Cardiac ventricle fibroblast (primary cell): Measurements from ENCODE around the gene HOXA4. TPM values are rescaled to one million over a fixed set of nuclear protein-coding genes. Genes with fewer than 3 reads are reported as not detected.

Experiments
- total RNA-seq: library from RNA; depleted of rRNA; stranded (reverse); fragments of >200 nt; gene quantifications from 2 replicates; pipeline ENCODE4 v1.2.3, GENCODE V29; 2015

The HOXA4 gene
- total RNA-seq, result not detected in 2 replicates

DNA sequence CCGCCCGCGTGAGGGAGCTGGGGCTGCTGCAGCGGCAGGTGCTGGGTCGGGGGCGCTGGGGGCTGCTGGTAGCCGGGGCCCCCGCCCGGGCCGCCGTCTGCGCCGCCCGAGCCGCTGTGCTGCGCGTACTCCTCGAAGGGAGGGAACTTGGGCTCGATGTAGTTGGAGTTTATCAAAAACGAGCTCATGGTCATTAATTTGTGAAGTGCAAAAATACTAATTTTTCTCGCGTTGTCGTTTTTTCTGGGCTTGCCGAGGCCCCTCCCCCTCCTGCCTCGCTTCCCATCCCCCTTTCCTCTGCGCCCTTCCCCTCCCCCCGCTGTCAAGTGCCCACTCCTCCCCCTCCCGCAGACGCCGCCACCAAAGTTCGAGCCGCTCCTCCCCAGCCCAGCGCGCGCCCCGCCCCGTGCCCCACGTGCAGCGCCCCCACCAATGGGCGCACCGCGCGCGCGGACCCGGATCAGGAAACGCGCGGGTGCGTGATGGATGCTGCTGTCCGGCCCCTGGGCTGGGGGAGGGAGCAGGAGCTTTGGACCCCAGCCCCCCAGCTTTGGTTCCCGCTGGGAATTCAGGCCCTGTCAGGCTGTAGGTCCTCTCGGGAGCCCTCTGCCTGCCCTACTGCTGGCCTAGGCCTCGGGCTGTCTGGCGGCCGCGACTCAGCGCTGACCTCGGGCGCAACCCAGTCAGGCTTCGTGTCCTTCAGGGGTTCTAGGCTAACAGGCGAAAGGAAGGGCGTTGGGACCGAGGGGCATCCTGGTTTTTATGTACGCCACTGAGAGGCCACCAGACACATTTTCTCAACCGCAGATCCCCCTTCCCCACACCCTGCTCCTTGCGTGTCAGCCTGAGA lies at the start of gene HOXA4:
HOXA4 (minus strand) TSS at position 218 of the 850 bp plus-strand sequence; CDS start at position 194, 24 bp downstream.

DNA sequence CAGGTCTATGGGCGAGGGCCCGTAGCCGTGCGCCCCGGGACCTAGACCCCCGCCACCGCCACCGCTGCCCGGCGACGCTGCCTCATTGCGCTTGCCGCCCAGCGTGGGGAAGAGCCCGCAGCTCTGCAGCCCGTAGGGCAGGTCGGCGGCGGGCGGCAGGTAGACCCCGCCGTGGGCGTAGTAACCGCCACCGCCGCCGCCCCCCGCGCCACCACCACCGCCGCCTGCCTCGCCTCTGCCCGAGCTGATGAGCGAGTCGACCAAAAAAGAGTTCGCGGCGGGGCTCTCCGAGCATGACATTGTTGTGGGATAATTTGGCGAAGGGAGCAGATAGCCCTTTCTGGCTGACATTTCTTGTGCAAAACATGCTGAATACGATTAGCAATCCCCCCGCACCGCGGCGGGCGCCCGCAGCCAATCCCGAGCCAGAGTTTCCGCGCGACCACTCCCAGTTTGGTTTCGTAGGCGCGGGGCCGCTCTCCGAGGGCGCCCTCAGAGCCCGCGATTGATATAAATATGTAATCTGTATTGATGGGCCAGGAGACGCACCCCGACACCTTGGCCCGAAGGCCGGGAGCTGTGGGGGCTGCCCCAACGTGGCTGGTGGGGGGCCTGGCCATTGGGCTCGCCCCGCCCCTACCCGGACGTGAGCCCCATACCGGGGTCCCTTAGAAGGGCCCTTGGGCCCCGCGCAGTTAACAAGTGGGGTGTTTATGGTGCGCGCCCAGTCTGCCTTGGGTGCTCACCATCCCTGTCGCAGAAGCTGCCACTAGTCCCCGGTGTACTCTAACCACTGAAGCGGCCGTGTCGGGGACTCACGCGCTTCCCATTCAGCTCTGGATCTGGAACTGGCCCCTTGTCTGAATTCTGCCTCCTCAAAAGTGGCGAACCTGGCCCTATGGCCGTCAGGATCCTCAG lies 43.7 kb upstream of the HOXA4 start, which contains the start of gene HOXA10:
HOXA10 (minus strand) TSS at position 365 of the 918 bp plus-strand sequence; CDS start at position 351, 14 bp downstream.

DNA sequence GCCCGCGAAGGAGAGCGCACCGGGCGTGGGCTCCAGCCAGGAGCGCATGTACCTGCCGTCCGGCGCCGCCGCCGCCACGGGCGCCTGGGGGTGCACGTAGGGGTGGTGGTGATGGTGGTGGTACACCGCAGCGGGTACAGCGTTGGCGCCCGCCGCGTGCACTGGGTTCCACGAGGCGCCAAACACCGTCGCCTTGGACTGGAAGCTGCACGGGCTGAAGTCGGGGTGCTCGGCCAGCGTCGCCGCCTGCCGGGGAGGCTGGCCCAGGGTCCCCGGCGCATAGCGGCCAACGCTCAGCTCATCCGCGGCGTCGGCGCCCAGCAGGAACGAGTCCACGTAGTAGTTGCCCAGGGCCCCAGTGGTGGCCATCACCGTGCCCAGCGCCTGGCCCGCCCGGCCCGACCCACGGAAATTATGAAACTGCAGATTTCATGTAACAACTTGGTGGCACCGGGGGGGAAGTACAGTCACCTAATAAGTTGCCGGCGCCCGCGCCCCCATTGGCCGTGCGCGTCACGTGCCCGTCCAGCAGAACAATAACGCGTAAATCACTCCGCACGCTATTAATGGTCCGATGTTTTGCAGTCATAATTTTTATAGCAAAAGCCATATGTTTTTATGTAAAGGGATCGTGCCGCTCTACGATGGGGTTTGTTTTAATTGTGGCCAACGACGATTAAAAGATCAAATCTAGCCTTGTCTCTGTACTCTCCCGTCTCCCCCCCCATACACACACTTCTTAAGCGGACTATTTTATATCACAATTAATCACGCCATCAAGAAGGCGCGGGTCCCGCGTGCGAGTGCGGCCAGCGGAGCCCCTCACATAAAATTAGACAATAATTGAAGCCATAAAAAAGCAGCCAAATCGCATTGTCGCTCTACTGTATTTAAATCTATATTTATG lies 34.8 kb upstream of the HOXA4 start, which contains the start of gene HOXA9:
HOXA9 (minus strand) TSS at position 449 of the 907 bp plus-strand sequence; CDS start at position 369, 80 bp downstream.

DNA sequence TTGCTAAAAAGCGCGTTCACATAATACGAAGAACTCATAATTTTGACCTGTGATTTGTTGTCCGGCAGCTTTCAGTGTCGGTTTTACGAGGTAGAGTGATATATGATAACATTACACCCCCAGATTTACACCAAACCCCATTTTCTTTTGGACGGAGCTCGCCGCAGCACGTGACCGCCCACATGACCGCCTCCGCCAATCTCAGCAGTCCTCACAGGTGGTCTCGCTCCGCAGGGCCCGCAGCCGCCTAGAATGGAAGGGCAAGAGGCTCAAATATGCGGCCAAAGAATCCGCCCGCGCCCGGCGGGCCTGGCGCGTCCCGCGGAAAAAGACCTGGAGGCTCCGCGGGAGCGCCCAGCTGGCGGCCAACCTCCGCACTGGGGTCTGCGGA lies 25.9 kb upstream of the HOXA4 start, which contains the start of gene HOXA7:
HOXA7 (minus strand) TSS at position 168 of the 391 bp plus-strand sequence; CDS start at position 38, 130 bp downstream.

DNA sequence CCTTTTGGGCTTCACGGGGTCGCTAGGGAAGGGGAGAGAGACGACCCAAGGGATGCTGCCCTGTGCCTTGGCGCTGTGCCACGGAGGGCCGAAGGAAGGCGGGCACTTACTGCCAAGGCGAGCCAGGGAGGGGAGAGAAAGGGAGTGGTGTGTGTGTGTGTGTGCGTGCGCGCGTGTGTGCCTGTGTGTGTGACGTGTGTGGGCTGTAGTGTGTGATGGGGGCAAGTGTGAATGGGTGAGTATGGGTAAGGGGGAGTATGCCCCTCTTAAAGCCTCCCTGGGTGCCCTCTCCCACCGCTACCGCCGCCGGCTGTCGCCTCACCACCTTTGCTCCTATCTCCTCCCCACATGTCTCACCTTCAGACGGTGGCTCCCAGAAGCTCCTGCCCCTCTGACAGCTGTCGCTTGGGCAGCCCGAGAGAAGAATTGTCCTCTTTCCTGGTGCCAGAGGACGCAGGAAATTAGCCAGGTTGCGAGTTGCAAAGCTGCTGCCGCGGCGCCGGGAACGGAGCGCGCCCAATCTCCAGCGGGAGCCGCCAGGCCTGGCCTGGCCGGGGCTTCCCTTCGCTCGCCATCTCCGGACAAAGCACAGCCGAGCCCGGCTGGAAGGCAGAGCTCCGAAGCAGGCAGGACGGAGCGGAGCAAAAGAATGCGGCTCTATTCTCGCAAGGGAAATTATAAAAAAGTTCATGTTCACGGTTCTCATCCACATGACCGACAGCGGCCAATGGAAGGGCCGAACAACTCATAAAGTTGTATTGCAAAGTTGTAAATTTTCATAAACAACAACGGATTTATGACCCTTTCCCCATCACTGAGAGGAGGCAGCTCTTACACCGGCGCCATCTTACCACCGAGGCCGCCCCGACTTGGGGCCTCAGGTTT lies 21.6 kb upstream of the HOXA4 start, which contains the start of gene HOXA3:
HOXA3 (minus strand) TSS at position 653 of the 885 bp plus-strand sequence. CDS start 41,943 bp downstream, outside the sequence.

DNA sequence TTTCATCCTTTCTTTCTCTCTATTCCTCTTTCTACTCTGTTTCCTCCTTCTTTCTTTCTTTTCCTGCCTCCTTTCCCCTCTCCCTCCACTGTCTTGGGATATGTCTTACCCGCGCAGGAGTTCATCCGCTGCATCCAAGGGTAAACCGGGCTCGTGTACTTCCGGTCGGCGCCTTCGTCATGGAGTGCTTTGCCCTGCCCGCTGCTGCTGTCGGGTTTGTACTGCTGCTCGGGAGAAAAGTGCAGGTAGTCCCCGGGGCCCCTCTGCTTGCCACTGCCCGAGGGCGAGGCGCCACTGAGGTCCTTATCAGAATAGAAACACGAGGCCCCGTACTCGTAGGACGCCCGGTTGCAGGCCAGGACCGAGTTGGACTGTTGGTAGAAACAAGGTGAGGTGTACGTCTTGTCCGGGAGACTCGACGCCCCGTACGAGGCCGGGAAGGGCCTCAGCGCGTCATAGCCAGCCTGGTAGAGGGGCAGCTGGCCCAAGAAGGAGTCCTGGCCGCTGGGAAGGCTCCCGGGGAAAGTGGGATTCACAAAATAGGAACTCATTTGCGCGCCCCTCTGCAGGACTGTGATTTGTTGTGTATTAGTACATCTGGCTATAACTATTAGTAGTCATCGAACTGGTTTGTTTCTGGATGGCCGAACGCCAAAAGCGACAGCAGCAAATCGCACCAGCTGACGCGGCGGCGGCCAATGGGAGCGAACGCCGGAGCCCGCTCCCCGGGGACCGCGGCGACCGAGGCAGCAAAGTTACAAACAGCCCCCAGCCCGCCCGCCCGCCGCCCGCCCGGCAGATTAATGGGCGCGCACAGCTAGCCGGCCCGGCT lies 16.9 kb upstream of the HOXA4 start, which contains the start of gene HOXA6:
HOXA6 (minus strand) TSS at position 576 of the 832 bp plus-strand sequence; CDS start at position 551, 25 bp downstream.

DNA sequence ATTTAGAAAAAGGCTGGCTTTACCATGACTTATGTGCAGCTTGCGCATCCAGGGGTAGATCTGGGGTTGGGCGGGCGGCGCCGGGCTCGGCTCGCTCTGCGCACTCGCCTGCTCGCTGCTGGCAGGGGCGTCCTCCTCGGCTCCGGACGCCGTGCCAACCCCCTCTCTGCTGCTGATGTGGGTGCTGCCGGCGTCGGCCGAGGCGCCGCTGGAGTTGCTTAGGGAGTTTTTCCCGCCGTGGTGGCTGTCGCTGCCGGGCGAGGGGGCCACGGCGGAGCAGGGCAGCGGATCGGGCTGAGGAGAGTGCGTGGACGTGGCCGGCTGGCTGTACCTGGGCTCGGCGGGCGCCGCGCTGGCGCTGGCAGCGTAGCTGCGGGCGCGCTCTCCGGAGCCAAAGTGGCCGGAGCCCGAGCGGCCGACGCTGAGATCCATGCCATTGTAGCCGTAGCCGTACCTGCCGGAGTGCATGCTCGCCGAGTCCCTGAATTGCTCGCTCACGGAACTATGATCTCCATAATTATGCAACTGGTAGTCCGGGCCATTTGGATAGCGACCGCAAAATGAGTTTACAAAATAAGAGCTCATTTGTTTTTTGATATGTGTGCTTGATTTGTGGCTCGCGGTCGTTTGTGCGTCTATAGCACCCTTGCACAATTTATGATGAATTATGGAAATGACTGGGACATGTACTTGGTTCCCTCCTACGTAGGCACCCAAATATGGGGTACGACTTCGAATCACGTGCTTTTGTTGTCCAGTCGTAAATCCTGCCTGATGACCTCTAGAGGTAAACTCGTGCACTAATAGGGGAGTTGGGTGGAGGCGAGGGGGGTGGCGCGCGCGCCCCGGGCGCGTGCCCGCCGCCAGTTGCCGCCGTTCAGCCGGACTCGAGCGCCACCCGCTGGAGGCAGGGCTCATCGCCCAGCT lies 12.7 kb upstream of the HOXA4 start, which contains the start of gene HOXA5:
HOXA5 (minus strand) TSS at position 659 of the 927 bp plus-strand sequence; CDS start at position 585, 74 bp downstream.

DNA sequence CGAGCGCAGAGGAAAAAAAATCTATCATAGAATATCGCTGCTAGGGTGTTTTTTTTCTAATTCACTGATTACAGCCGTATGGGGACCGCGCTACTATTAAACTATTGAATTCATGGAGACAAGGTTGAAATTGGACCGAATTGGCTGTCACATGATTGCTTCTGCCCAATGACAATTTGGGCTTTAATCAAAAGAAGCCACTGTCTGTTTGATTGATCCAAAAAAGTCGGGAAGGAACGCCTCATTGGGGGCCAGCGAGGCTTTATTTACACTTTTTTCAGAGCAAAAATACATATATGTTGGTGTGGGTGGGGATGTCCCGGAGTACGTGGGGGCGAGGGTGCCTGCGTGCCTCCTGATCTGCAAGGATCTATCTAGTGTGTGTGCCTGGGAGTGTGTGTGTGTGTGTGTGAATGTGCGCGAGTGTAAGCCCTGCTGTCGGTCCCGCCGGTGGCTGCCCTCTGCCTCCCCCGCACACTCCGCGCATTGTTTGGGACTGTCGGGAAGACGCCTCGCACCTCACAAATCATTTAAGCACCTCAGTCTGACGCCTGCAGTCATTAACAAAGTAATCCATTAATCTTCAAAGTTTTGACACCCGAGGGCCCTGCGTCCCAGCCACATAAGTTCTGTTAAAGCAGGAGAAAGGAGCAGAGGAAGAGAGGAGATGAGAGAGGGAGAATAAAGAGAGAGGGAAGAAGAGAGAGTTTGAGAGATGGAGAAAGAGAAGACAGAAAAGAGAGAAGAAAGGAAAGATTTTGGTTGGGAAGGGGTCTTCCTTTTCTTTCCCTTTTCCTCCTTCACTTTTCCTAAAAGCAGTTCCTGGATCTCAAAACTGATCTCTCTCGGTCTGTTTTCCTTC lies 27.7 kb downstream of the HOXA4 start, which contains the start of gene HOXA2:
HOXA2 (minus strand) TSS at position 103 of the 862 bp plus-strand sequence. CDS start 183 bp downstream, outside the sequence.

DNA sequence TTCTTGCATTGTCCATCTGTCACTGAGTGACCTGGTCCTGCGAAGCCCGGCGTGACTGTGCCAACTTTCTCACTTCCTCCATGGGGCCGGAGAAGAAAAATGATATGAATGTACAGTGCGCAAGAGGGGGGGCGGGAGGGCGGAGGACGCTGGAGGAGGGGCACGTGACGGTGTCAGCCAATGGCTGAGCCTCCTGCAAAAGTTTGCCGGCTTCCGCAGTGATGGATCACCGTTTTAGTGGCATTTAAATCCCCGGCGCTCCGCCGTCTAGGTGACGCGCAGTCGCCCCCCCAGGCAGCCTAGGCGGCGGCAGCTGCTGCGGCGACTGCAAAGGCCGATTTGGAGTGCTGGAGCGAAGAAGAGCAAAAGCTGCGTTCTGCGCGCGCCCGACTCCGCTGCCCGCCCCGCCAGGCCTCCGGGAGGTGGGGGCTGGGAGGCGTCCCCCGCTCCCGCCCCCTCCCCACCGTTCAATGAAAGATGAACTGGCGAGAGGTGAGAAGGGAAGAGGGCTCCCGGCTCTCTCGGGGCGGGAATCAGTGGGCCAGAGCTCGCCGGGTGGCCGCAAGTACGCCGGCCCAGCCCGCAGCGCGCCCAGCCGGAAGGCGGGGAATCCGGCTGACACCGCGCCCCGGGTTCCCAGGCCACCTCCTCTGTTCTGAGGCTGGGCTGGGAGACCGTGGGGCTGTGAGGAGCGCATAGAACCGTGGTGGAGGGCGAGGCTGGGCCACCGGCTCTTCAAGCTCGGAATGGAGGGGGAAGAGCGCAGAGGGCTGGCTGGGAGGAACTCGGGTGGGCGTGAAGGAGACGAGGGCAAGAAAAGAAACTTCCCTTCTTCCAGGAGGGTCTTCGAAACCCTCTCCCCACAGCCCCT lies 34.4 kb downstream of the HOXA4 start, which contains the start of gene HOXA1:
HOXA1 (minus strand) TSS at position 104 of the 871 bp plus-strand sequence; CDS start at position 16, 88 bp downstream.

Other genes with a start within 250 kb of the HOXA4 start
- gene HOXA1, start 34.8 kb downstream of the HOXA4 start, total RNA-seq, result not detected in 2 replicates
- gene HOXA2, start 28.1 kb downstream of the HOXA4 start, total RNA-seq, result not detected in 2 replicates
- not detected in 2 replicates for gene HOXA5, start 12.9 kb upstream of the HOXA4 start, total RNA-seq
- gene HOXA6, start 17.0 kb upstream of the HOXA4 start, total RNA-seq, result not detected in 2 replicates
- gene HOXA3, start 21.8 kb upstream of the HOXA4 start, total RNA-seq, result 0.10 TPM in 1 of 2 replicates, not detected in the other
- not detected in 2 replicates for gene HOXA7, start 25.9 kb upstream of the HOXA4 start, total RNA-seq
- gene HOXA9, start 34.8 kb upstream of the HOXA4 start, total RNA-seq, result not detected in 2 replicates
- gene HOXA10, start 43.6 kb upstream of the HOXA4 start, total RNA-seq, result not detected in 2 replicates
- not detected in 2 replicates for gene HOXA11, start 54.5 kb upstream of the HOXA4 start, total RNA-seq
- not detected in 2 replicates for gene HOXA13, start 69.3 kb upstream of the HOXA4 start, total RNA-seq
- 0.50 TPM in 1 of 2 replicates, not detected in the other for gene EVX1, start 112.0 kb upstream of the HOXA4 start, total RNA-seq